HepG2 (cell line): ENCODE data around the gene ERP44. TPM values are rescaled to one million over a fixed set of nuclear protein-coding genes. Genes with fewer than 3 reads are reported as not detected.

Experiments
- ATF6 ChIP-seq: sonication (generic); formaldehyde crosslinking; conservative IDR thresholded peaks from 2 replicates; pipeline ENCODE4 v1.4.0; 2020; ENCODE audit warnings: missing genetic modification reagents
- CEBPB ChIP-seq: IDR thresholded peaks from 2 replicates; pipeline ENCODE4 v1.6.1; 2011; ENCODE audit warnings: low read depth, low read length, improper control_type of control experiment, borderline replicate concordance
- DNMT1 ChIP-seq: sonication (generic); formaldehyde crosslinking; IDR thresholded peaks from 2 replicates; pipeline ENCODE4 v1.5.1; 2020; ENCODE audit warnings: mild to moderate bottlenecking, missing genetic modification reagents
- ELF1 ChIP-seq: sonication (generic); formaldehyde crosslinking; IDR thresholded peaks from 2 replicates; pipeline ENCODE4 v1.4.0; 2020; ENCODE audit warnings: missing genetic modification reagents
- GZF1 ChIP-seq: sonication (generic); formaldehyde crosslinking; IDR thresholded peaks from 2 replicates; pipeline ENCODE4 v1.5.1; 2020; ENCODE audit warnings: mild to moderate bottlenecking, missing genetic modification reagents
- HHEX ChIP-seq: IDR thresholded peaks from 2 replicates; pipeline ENCODE4 v1.6.1; 2016; ENCODE audit warnings: control low read depth
- HOXA3 ChIP-seq: sonication (generic); formaldehyde crosslinking; IDR thresholded peaks from 2 replicates; pipeline ENCODE4 v1.5.0; 2020; ENCODE audit warnings: missing genetic modification reagents
- NFRKB ChIP-seq: fragments of 450-650 bp; IDR thresholded peaks from 2 replicates; pipeline ENCODE4 v1.6.1; 2017
- NR0B2 ChIP-seq: sonication (generic); formaldehyde crosslinking; IDR thresholded peaks from 2 replicates; pipeline ENCODE4 v1.4.0; 2020; ENCODE audit warnings: mild to moderate bottlenecking, missing genetic modification reagents
- NRL ChIP-seq: sonication (generic); formaldehyde crosslinking; IDR thresholded peaks from 2 replicates; pipeline ENCODE4 v1.5.0; 2020; ENCODE audit warnings: missing genetic modification reagents, mild to moderate bottlenecking, moderate library complexity, borderline replicate concordance
- SATB2 ChIP-seq: sonication (generic); formaldehyde crosslinking; IDR thresholded peaks from 2 replicates; pipeline ENCODE4 v1.5.0; 2020; ENCODE audit warnings: missing genetic modification reagents
- SKI ChIP-seq: fragments of 450-650 bp; IDR thresholded peaks from one replicate; pipeline ENCODE4 v1.6.1; 2018; ENCODE audit warnings: mild to moderate bottlenecking; ENCODE audit not compliant: partially characterized antibody
- SP140L ChIP-seq: sonication (generic); formaldehyde crosslinking; IDR thresholded peaks from 2 replicates; pipeline ENCODE4 v1.4.0; 2020; ENCODE audit warnings: missing genetic modification reagents, borderline replicate concordance
- THAP11 ChIP-seq: IDR thresholded peaks from 2 replicates; pipeline ENCODE4 v1.6.1; 2016; ENCODE audit warnings: missing biosample characterization, missing genetic modification reagents
- XRCC5 ChIP-seq: fragments of 200-400 bp; formaldehyde crosslinking; optimal IDR thresholded peaks from 2 replicates; pipeline ENCODE3; 2017; ENCODE audit warnings: mild to moderate bottlenecking, low read length
- ZNF232 ChIP-seq: sonication (generic); formaldehyde crosslinking; IDR thresholded peaks from 2 replicates; pipeline ENCODE4 v1.4.0; 2020; ENCODE audit warnings: missing genetic modification reagents, borderline replicate concordance
- ZNF263 ChIP-seq: sonication (generic); formaldehyde crosslinking; IDR thresholded peaks from 2 replicates; pipeline ENCODE4 v1.4.0; 2020; ENCODE audit warnings: missing genetic modification reagents
- ZNF512 ChIP-seq: sonication (generic); formaldehyde crosslinking; IDR thresholded peaks from 2 replicates; pipeline ENCODE4 v1.4.0; 2020; ENCODE audit warnings: mild to moderate bottlenecking, missing genetic modification reagents
- ZNF513 ChIP-seq: sonication (generic); formaldehyde crosslinking; conservative IDR thresholded peaks from 2 replicates; pipeline ENCODE4 v1.5.0; 2020; ENCODE audit warnings: missing genetic modification reagents
- ZNF577 ChIP-seq: sonication (generic); formaldehyde crosslinking; IDR thresholded peaks from 2 replicates; pipeline ENCODE4 v1.4.0; 2020; ENCODE audit warnings: mild to moderate bottlenecking, low read depth, missing genetic modification reagents, borderline replicate concordance
- ZNF597 ChIP-seq: sonication (generic); formaldehyde crosslinking; IDR thresholded peaks from 2 replicates; pipeline ENCODE4 v1.5.0; 2020; ENCODE audit warnings: missing genetic modification reagents
- ZNF792 ChIP-seq: IDR thresholded peaks from 2 replicates; pipeline ENCODE4 v1.6.1; 2016
- polyA plus RNA-seq, 8 experiments: library from polyadenylated mRNA; depleted of rRNA in 3 of 8; stranded (reverse) in 7 of 8; unstranded in 1 of 8; fragments of >200 nt; fragmentation: Illumina TruSeq in 4 of 8; extraction: Trizol in 4 of 8; gene quantifications; 2 replicates each; pipeline versions ENCODE4 v1.2.1 to v1.2.3, GENCODE V29; 2011 to 2016; ENCODE audit warnings: low read depth in 4 of 8, missing spikeins in 1 of 8, mixed read lengths in 1 of 8; ENCODE audit not compliant: insufficient read depth in 1 of 8
- total RNA-seq, 5 experiments: library from RNA; depleted of rRNA; stranded (reverse); fragments of >200 nt; fragmentation: Illumina TruSeq; extraction: Trizol; gene quantifications; 2 replicates each; pipeline ENCODE4 v1.2.3, GENCODE V29; 2016; ENCODE audit warnings: low read depth in 1 of 5

The ERP44 gene
- total and polyA plus RNA-seq, 2 of the 13 experiments (the other 11 are each of a cell fraction or from before 2014, with no cell fraction given): 8.9 to 13.8 TPM

- TF ChIP-seq ZNF232 (CRISPR knock-in tag) (no peak; the same call in 1 of the 2 replicates), ZNF263 (CRISPR knock-in tag) (peak; percentile 36; the same call in 1 of the 2 replicates), SKI (no peak), HHEX (CRISPR knock-in tag) (no peak), ATF6 (CRISPR knock-in tag) (no peak), NRL (CRISPR knock-in tag) (no peak), ZNF513 (CRISPR knock-in tag) (0 out of 2 replicates have a peak, but pooled peaks have one; percentile 50), THAP11 (CRISPR knock-in tag) (peak; percentile 99), CEBPB (no peak), DNMT1 (CRISPR knock-in tag) (no peak; the same call in 1 of the 2 replicates), HOXA3 (peak; percentile 25; the same call in 1 of the 2 replicates), ELF1 (peak; percentile 99), ZNF792 (CRISPR knock-in tag) (no peak; the same call in 1 of the 2 replicates), SATB2 (CRISPR knock-in tag) (no peak), ZNF577 (CRISPR knock-in tag) (peak; percentile 36; the same call in 1 of the 2 replicates), NR0B2 (peak; percentile 40; the same call in 1 of the 2 replicates), GZF1 (no peak), NFRKB (no peak), SP140L (CRISPR knock-in tag) (no peak), XRCC5 (peak; percentile 32), ZNF597 (CRISPR knock-in tag) (no peak), ZNF512 (CRISPR knock-in tag) (no peak)
Measured at GRCh38 chr9:100098887-100099721, at the start of gene ERP44, which contains the start of gene INVS (continued).
